Skin of body (tissue), 2 donors: ENCODE measurements around the gene HRC. TPM values are rescaled to one million over a fixed set of nuclear protein-coding genes. Genes with fewer than 3 reads are reported as not detected.
"Not testable (repeated sequence)": the region's sequence is repeated elsewhere in the genome, so short reads cannot be mapped to it uniquely, and the experiment has no call there.

Experiments used
- DNase-seq: peaks from one replicate; lab custom pipeline; 2025; lab: John Stamatoyannopoulos, UW
- total RNA-seq: library from RNA; depleted of rRNA; stranded (reverse); fragments of >200 nt; gene quantifications from one replicate; pipeline ENCODE4 v1.2.3, GENCODE V29; 2014

The HRC gene
- total RNA-seq, result 13.6 TPM

- no peak for DNase-seq
These were observed at the start of gene HRC for GRCh38 chr19:49155005-49155819. HRC (minus strand) TSS chr19:49155396; CDS start chr19:49155237, 159 bp downstream.

DNA sequence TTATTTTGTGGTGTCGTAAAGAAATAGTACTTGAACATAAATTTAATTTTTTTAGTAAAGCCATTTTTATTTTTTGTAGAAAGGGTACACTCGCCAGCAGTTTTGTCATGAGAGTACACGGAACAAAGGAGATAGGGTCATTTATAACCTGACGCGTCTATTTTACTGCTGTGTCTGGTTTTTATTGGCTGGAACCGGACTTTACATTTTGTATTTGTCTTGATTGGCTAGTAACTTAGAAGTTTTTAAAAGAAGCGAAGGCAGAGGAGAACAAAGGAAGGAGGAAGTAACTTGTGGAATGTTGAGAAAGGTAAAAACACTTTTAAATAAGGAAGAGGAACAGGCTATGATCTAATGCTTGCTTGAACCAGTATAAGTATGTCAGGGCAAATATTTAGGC, 45.8 kb upstream of the HRC start:
- no peak for DNase-seq

- DNase-seq, result no peak
These were observed 45.2 kb upstream of the HRC start for GRCh38 chr19:49200238-49200862.

DNA sequence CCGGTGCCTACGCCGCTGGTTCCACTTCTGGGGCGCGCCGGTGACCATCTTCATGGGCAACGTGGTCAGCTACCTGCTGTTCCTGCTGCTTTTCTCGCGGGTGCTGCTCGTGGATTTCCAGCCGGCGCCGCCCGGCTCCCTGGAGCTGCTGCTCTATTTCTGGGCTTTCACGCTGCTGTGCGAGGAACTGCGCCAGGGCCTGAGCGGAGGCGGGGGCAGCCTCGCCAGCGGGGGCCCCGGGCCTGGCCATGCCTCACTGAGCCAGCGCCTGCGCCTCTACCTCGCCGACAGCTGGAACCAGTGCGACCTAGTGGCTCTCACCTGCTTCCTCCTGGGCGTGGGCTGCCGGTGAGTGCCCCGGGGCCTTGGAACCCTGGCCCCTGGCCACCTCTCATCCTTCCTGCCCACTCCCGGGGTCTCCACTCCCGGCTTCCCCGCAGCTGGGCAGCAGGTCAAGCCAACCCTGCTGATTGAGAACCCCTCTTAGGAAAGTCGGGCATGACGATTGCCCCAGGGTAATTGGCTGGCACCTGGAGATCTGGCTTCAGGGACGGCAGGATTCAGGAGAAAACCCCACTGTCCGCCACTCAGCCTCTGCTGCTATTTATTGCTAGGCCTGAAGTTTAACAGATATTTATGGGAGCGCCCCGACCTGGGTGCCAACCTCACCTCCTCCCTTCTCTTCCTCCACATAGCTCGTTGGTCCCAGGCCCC, 41.5 kb upstream of the HRC start:
- DNase-seq, result no peak

- no peak for DNase-seq
These were observed 39.2 kb upstream of the HRC start for GRCh38 chr19:49194408-49194807.

- DNase-seq, result no peak
These were observed 38.7 kb upstream of the HRC start for GRCh38 chr19:49193822-49194394.

- no peak for DNase-seq
These were observed 35.6 kb upstream of the HRC start for GRCh38 chr19:49190781-49191180.

- no peak for DNase-seq
These were observed 34.1 kb upstream of the HRC start for GRCh38 chr19:49189259-49189658.

DNA sequence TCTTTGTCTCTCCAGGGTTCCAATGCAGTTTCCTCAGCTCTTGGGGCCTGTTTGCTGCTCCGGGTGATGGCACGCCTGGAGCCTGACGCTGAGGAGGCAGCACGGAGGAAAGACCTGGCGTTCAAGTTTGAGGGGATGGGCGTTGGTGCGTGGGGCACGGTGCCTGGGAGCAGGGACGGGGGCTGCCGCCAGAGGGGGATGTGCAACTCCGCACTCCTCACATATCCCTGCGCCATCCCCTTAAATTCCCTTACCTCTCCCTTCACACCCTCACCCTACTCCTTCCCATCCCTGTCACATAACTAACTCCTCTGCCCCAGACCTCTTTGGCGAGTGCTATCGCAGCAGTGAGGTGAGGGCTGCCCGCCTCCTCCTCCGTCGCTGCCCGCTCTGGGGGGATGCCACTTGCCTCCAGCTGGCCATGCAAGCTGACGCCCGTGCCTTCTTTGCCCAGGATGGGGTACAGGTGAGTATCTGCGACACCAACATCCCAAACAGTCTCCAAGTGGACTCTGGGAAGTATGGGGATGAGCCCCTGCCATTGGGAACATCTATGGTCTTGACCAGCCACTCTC, 33.5 kb upstream of the HRC start:
- DNase-seq, result no peak

DNA sequence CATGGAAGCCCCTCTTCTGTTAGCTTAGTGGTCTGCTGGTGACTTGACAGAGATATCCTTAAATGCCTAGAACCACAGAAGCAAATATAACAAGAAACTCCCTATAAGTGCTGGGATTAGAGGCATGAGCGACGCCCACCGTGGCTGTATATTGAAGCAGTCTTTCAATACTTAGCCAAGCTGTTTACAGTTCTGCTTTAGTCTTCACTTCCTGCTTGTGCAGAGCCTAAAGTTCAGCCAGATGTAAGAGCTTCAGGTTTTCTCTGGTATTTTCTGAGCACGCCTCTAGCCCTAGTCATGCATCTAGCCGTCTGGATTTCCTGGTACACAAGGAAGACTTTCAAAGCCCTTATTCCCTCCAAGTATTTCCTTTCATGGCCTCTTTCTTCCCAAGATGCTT, 30.9 kb upstream of the HRC start:
- no peak for DNase-seq

DNA sequence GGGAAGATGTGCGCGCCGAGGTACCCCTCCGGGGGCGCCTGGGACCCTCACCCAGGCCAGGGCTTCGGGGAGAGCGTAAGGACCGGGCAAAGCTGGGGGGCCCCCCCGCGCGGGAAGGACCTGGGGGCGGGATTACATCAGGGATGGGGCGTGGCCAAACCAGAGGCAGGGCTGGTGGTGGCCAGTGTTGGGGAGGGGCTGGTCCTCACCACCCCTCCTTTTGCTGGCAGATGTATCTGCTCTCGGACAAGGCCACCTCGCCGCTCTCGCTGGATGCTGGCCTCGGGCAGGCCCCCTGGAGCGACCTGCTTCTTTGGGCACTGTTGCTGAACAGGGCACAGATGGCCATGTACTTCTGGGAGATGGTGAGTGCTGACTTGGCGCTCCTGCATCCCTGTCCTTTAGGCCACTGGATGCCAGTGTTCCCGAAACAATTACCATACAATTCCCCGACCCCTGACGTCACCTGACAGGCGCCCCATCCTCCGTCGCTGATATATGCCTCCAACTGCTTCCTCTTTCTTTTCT, 27.7 kb upstream of the HRC start:
- no peak for DNase-seq

GRCh38 chr19:49182010-49182847, 27.0 kb upstream of the HRC start:
- DNase-seq, result not testable (repeated sequence)

- no peak for DNase-seq
These were observed 25.5 kb upstream of the HRC start for GRCh38 chr19:49180659-49181058.

DNA sequence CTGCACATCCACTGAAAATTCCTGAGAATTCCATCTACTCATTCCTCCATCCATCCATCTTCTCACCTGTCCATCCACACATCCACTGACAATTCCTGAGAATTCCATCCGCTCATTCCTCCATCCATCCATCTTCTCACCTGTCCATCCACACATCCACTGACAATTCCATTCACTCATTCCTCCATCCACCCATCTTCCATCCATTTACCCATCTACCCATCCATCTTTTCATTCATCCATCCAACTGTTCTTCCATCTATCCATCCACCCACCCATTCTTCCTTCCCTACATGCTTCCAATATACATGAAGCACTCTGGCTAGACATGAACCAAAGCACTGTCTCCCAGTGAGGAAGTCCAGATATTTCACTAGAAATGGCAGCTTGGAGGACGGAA, 18.0 kb upstream of the HRC start:
- DNase-seq, result no peak

- DNase-seq, result no peak
These were observed 13.2 kb upstream of the HRC start for GRCh38 chr19:49168421-49168820.

DNA sequence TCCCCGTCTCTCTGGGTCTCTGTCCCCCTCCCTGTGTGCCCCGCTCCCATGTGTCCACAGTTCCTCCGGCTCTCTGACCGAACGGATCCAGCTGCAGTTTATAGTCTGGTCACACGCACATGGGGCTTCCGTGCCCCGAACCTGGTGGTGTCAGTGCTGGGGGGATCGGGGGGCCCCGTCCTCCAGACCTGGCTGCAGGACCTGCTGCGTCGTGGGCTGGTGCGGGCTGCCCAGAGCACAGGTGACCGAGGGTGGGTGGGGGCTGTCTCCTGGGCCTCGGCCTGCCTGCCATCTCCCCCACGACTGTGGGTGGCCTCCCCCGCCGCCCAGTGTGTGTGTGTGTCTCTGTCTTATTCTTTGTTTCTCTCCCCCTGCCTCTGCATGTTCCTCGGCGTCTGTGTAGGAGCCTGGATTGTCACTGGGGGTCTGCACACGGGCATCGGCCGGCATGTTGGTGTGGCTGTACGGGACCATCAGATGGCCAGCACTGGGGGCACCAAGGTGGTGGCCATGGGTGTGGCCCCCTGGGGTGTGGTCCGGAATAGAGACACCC, 12.7 kb upstream of the HRC start:
- DNase-seq, result no peak

DNA sequence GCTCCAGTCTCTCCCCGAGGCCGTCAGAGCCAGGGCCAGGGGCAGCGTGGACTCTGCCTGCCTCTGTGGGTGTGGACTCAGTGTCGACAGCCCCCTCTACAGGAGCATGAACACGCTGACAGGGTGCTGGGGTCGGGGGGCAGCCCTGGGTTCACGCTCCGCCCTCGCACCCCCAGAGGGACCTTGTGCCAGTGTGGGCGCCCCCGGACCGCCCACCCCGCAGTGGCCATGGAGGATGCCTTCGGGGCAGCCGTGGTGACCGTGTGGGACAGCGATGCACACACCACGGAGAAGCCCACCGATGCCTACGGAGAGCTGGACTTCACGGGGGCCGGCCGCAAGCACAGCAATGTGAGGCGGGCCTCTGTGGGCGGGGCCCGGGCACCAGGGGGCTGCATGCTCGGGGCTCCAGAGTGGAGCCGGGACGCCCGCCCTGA, 10.7 kb upstream of the HRC start:
- no peak for DNase-seq

DNA sequence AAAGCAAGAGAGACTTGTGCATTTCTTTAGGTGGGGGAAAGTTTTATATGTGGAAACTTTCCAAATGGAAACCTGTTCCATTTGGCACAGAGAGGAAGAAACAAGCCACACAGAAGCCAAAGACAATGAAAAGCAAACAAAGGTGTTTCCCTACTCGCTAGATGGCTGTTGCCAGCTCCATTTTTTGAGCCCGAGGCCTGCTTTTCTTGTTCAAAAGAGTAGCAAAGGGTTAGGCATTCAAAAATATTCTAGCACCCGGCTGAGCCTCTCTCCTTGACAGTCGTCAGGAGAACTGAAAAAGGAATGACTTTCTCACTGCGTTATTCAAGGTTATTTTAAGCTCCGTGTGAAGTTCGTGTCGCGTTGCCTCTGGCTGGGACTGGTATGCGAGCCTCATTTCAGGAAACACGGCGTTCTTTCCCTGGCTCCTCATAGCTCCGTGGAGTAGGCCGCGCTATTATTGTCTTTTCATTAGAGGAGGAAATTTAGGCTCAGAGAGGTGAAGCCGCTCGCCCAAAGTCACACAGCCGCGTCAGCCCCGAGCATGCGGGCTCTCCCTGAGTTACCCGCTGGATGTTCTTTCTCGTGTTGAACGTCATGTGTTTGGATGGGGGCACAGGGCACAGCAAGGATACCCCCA, 10.0 kb upstream of the HRC start:
- no peak for DNase-seq

GRCh38 chr19:49161987-49162386, 6.8 kb upstream of the HRC start:
- DNase-seq, result no peak
